Endometrium (tissue), 2 donors: Measurements from ENCODE around the gene NSUN6.

Experiments used
- FAIRE-seq: peaks from 2 replicates; lab custom pipeline; 2012; peaks lifted over from hg19 to GRCh38; lab: Jason Lieb, UNC
- donor health status: control.
- donor health status: control.

NSUN6 gene

DNA sequence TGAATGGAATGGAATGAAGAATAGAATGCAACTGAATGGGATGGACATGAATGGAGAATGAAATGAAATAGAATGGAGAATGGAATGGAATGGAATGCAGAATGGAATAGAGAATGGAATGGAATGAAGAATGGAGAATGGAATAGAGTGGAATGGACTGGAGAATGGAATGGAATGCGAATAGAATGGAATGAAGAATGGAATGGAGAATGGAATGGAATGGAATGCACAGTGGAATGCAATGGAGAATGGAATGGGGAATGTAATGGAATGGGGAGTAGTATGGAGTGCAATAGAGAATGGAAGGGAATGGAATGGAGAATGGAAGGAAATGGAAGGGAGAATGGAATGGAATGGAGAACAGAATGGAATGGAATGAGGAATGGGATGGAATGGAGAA, 93.4 kb downstream of the NSUN6 start:
- FAIRE-seq: no peak

DNA sequence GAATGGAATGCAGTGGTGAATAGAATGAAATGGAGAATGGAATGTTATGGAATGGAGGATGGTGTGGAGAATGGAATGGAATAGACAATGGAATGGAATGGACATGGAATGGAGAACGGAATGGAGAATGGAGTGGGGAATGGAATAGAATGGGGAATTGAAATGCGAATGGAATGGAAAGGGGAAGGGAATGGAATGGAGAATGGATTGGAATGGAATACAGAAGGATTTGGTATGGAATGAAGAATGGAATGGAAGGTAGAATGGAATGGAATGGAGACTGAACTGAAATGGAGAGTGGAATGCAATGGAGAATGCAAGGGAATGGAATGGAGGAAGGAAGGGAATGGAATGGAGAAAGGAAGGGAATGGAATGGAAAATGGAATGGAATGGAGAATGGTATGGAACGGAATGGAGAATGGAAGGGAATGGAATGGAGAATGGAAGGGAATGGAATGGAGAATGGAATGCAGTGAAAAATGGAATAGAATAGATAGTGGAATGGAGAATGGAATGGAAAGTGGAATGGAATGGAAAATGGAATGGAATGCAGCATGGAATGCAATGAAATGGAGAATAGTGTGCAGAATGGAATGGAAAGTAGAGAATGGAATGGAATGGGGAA, 94.8 kb downstream of the NSUN6 start:
- no peak for FAIRE-seq

DNA sequence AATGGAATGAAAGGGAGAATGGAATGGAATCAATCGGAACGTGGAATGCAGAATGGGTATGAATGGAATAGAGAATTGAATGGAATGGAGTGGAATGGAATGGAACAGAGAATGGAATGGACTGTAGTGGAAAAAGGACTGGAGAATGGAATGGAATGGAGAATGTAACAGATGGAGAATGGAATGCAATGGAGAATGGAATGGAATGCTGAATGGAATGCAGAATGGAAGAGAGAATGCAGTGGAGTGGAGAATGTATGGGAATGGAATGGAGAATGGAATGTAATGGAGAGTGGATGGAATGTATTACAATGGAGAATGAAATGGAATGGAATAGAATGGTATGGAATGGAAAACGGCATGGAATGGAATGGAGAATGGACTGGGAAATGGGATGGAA, 96.9 kb downstream of the NSUN6 start:
- FAIRE-seq: no peak

- FAIRE-seq: no peak
Observed at GRCh38 chr10:18551473-18551872, 99.9 kb downstream of the NSUN6 start.

DNA sequence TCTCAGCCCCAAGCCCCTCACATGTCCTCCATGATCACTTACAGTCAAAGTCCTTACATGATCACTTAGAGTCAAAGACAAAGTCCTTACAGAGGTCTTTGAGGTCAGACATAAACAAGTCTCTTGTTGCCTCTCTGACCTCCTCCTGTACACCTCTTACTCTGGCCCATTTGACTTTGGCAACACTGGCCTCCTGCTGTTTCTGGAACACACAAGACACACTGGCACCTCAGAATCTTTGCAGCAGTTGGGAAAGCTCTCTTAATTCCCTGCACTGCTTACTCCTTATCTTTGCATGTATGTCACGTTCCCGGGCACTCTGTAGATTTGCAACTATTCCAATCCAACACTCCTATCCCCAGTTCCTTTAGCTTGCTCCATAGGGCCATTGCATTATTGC, 102.3 kb downstream of the NSUN6 start:
- FAIRE-seq: no peak

DNA sequence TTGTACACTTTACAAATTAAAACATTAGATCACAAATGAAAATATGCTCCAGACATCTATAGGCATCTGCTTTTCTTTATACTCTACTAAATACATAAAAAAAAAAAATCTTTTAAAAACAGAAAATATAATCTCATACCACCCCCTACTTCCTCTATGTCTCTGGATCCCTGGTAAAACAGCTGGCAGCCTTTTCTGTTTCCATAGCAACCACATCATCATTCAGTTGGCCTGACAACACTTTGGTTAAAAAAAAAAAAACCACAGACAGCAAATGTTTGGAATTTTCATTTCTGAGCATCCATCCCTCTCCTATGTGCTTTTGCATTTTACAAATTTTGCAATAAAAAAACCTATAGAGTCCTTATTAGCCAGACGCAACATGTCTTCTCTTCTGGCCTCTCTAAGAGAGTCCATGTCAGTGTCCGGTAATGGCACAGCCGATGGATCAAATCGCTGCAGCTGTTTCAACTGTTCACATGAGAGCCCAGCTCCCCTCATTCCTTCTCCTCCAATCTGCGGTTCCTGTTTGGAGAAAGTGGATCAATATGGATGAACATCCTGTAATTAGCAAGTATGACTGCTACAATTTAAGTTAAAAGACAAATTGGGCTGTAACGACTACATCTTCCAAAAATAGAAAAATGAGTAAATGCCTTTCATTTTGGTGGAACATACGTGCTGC, 105.6 kb downstream of the NSUN6 start:
- FAIRE-seq: no peak

GRCh38 chr10:18542832-18543231, 108.6 kb downstream of the NSUN6 start:
- no peak for FAIRE-seq

GRCh38 chr10:18540195-18540594, 111.2 kb downstream of the NSUN6 start:
- no peak for FAIRE-seq

GRCh38 chr10:18539335-18539734, 112.1 kb downstream of the NSUN6 start:
- no peak for FAIRE-seq

GRCh38 chr10:18533896-18534295, 117.5 kb downstream of the NSUN6 start:
- FAIRE-seq: no peak

- FAIRE-seq: no peak
Observed at GRCh38 chr10:18532881-18533535, 118.4 kb downstream of the NSUN6 start.

DNA sequence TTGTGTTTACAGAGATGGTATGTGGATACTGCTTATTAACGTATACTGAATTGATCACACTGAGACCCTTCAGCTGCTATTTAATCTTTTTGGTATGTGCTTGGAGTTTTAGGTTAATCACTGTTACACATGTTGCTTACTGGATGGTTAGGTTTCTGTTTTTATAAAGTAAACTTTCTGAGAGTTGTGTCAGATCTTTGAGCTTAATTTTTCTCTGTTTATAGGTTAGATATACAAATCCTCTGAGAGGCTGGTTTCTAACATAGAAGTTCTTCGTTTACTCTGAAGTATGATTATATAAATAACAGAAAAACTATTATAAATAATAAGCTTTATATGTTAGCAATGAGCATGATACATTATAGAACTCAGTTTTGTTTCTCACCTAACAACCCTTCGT, 123.1 kb downstream of the NSUN6 start:
- no peak for FAIRE-seq

- no peak for FAIRE-seq
Observed at GRCh38 chr10:18527687-18528086, 123.7 kb downstream of the NSUN6 start.

- no peak for FAIRE-seq
Observed at GRCh38 chr10:18523858-18524257, 127.5 kb downstream of the NSUN6 start.

- FAIRE-seq: no peak
Observed at GRCh38 chr10:18523025-18523424, 128.4 kb downstream of the NSUN6 start.

GRCh38 chr10:18516851-18517250, 134.5 kb downstream of the NSUN6 start:
- no peak for FAIRE-seq

GRCh38 chr10:18514537-18514936, 136.8 kb downstream of the NSUN6 start:
- FAIRE-seq: no peak

- no peak for FAIRE-seq
Observed at GRCh38 chr10:18508587-18508986, 142.8 kb downstream of the NSUN6 start.

DNA sequence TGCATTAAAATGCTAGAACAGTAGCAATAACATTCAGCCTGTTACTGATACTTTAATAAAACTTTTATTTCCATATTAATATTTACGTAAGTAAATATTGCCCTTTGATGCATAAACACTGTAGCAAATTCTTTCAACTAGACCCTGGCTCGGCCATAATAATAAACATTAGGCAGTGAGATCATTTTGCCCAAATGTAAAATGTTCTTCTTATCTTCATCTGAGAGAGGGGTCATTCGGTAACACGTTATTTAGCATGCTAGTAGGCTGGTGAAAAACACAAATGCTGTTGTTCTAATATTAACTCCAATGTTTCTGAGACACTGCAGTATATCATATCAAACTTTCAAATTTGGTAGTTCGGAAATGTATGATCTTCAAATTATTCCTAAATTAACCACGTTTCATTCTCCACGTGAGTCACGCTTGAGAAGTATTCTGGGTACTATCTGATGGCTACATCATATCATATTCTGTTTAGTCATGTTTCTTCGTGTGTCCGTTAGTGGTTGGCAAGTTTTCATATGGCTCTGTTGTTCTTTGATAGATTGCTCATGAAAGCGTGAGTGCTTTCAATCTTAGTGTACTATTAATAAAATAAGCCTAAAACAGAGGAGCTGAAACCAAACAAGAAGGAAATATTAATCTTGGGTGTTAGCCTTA, 145.8 kb downstream of the NSUN6 start:
- no peak for FAIRE-seq

GRCh38 chr10:18504161-18504560, 147.2 kb downstream of the NSUN6 start:
- no peak for FAIRE-seq

DNA sequence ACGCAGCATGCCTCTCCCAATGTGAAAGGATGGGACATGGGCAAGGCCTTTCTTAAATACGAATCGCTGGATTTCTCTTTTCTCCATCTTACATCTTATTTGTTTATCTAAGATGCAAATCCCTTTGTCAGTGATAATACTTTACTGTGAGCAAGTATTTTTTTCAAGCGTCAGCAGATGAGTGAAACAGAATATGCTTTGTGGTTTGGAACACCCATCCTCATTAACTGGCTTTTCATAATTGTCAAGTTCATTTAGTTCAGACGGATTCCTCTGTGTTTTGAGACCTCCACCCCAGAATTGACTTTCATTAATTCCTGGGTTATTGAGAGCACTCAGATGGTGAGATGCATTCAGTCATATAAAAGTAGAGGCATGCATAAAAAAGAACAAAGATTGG, 149.8 kb downstream of the NSUN6 start:
- FAIRE-seq: no peak

DNA sequence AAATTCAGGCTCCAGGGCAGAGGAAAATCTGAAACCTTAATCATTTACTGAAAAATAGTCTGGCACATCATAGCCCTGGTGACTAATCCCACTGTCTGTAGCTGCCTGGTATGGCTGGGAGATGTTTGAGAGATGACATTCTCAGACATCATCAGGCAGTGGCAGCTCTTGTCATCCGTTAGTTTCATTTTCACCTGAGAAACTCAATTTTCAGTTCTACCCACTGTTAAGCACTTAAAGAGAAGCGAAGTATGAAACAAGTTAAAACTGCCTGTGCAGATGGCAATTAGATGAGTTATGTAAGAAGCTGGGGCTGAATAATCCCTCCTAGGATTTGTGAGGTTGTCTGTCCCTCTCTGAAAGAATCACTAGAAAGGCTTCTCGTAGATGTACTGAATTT, 150.2 kb downstream of the NSUN6 start:
- FAIRE-seq: no peak

GRCh38 chr10:18500576-18500975, 150.8 kb downstream of the NSUN6 start:
- FAIRE-seq: no peak
